HL-60/S4 (cell line): ENCODE results near the gene EPHB1.

Source experiments
- in situ Hi-C: fragments of 300-500 bp; cut with MboI; formaldehyde crosslinking; loops from 2 replicates; pipeline ENCODE4 v1.14.3; 2022; ENCODE audit warnings: low sequenced_read_pairs

EPHB1 gene

DNA sequence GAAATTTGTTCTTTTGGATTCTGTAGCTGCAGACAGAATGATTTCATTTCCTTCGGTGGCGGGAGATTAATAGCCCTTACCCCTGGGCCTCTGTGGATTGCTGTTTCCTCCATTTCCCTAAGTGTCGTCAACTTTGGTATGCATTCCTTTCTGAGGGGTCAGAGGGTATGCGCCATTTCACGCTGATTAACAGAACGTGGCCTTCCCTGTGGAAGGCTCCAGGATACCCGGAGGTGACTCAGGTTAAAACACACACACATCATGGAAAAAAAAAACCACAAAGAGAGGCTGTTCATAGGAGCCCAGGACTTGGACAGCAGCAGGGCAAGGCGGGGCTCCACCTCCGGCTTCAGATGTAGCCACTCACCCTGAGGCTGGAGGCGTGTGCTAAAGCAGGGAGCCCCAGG, 51.9 kb downstream of the EPHB1 start:
- in situ Hi-C loops = no loop called here

DNA sequence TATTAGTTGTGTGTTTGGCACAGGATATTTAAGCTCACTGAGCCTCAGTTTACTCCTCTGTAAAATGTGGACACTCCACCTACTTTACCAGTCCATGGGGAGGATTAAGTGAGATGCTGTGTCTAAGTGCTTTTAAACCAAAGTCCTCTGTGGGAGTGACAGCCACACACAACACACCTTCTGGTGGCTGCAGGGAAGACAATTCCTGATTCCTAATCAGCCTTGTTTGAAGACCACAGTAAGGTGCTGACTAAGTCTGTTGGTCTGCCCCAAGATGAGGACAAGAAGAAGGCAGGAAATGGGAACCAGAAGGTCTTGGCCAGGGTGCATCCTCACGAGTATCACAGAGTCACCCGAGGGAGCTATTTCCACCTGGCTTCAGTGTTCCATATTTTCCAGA, 52.3 kb downstream of the EPHB1 start:
- in situ Hi-C loops = no loop called here

- in situ Hi-C loops = no loop called here
Observed at GRCh38 chr3:134849561-134849960, 54.5 kb downstream of the EPHB1 start.

GRCh38 chr3:134850761-134851160, 55.7 kb downstream of the EPHB1 start:
- in situ Hi-C loops = no loop called here

- in situ Hi-C loops = no loop called here
Observed at GRCh38 chr3:134852132-134852531, 57.1 kb downstream of the EPHB1 start.

- in situ Hi-C loops = no loop called here
Observed at GRCh38 chr3:134852893-134853351, 57.9 kb downstream of the EPHB1 start.

GRCh38 chr3:134854254-134854653, 59.2 kb downstream of the EPHB1 start:
- in situ Hi-C loops = no loop called here

DNA sequence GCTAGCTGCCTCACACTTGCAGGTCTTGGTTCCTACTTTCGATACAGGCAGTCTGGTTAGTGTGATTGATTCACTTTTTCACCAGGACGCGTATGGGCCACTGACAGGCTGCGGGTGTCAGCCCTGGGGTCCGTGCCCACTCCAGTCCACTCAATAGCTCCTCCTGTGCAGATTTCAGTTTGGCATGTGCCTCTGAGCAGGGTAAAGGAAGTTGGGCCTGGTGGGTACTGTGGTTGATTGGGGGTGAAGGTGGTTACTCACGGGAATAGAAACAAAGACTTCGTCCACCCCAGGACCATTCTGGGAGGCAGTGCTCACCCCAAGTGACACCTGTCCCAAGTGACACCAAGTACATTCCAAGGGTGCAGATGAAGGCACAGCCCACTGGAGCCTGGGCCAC, 62.3 kb downstream of the EPHB1 start:
- in situ Hi-C loops = no loop called here

DNA sequence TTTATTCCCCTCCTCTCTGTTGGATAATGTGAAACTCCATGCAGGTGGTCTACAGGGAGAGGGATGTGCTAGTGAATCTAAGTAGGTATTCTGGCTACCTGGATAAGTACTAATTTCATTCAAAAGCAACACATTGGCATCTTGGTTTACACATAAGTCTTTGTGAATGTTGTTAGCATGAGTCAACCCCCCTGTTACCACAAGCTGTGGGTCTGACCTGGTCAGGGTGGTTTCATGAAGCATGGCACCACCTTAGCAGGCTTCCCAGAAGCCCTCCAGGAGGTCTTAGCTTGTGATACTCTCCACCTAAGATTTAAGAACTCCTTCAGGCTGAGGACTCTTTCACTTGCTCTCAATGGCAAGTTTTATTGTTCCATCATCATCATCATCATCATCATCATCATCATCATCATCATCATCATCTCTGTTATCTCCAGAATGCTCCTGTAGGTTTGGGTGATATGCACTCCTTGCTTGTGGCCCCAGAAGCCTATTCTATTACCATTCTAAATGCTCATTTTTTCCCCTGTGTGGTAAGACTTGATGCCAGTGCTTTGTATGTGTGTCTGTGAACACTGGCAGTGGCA, 62.8 kb downstream of the EPHB1 start:
- in situ Hi-C loops = no loop called here

DNA sequence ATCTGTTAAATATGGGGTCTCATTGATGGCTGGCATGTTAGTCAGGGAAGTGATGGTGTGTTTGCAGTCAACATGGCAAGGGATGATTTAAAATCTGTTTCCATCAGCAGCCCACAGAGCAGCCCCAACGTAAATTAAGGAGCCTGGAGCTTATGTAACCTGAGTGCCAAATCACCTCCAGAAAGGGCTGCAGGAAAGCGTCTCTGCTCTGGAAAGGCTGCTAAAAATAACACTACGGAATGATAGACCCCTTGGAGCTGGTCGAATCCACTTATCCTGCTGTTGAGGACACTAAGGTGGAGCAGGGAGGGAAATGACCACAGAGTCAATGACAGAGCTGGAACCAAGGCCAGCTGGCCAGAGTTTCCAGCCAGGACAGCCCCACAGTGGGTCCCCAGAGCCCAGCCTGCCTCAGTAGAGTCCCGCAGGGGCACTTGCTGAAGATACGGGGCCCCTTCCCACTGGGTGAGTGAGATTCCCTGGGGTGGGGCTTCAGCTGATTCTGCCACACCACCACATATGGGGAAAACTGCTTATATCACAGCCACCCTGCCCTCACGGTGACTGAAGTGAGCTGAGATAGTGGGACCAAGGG, 63.5 kb downstream of the EPHB1 start:
- in situ Hi-C loops = no loop called here

GRCh38 chr3:134859341-134859740, 64.3 kb downstream of the EPHB1 start:
- in situ Hi-C loops = no loop called here

- in situ Hi-C loops = no loop called here
Observed at GRCh38 chr3:134860141-134860540, 65.1 kb downstream of the EPHB1 start.

DNA sequence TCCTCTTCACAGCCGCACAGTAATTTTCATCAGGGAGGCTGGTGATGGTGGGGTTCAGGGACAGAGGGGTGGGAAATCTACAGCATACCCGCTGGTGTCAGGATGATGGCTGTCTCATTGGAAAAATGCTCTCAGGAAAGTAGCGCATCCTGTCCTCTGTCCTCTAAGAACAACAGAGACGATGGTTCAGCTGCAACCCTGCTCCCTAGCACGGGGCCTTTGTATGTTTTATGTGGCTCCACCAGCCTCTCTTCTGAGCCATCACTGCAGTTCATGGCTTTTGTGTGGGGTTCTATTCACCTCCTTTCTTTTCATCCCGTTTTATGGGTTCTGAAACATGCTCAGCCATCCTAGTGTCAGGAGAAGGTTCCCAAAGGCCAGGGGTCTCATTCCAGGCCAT, 68.9 kb downstream of the EPHB1 start:
- in situ Hi-C loops = no loop called here

DNA sequence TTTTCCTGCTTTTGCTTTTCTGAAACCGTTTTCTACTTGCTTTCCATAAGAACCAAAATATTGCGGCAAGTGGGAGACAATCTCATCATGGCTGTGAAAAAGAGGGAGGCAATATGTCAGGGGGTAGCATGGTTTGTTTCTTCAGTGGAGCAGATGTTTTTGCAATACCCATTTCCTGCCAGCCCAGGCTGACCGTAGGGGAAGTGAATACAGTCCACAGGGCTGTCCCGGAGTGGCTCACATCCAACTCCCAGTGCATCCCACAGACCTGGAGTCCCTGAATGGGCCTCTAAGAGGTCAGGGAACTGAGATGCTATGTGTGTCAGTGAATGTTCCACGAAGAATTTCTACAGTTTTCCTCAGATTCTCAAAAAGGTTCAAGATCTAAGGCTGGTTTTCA, 69.6 kb downstream of the EPHB1 start:
- in situ Hi-C loops = no loop called here

GRCh38 chr3:134867277-134867676, 72.2 kb downstream of the EPHB1 start:
- in situ Hi-C loops = no loop called here

DNA sequence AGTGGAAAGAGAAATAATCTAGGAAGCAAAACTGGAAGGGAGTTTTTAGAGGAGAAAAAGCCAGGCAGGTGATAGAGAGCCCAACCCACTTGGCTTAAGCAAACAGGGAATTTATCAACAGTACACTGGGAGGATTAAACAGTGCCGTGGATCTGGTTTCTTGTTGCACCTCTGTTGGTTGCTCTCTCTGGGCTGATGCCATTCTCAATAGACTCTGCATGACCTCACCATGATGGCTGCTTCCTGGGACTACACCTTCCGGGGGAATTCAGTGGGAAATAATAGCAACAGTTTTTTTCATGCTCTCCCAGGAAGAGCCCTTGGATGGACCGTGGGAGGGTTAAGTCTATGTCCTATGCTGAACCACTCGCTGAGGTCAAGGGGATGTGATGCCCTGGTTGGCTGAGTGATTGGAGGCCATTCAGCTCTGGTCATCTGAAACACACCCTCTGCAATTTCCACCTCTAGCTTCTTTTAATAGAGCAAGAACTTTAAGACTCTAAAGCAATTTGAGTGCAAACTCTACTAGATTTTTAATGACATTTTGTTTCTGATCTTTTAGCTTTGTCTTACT, 74.2 kb downstream of the EPHB1 start:
- in situ Hi-C loops = no loop called here

DNA sequence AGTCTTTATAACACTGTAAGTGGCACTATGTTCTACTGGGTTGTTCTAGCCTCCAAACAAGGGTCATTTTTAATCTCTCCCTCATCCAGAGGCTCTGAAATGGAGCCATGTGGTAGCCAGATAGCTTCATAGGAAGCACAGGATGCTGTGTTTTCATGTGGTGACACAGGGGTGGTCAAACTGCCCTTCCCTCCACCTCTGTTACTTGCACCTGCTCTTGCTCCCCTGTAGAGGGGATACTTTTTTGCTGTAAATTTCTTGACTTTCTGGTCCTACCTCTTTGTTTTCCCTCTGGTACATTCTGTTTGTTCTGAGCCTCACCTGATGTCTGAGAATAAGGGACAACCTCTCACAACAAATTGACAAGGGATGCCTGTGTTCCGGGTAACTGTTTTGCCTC, 76.8 kb downstream of the EPHB1 start:
- in situ Hi-C loops = no loop called here

GRCh38 chr3:134872440-134873388, 77.7 kb downstream of the EPHB1 start:
- in situ Hi-C loops = no loop called here

- in situ Hi-C loops = no loop called here
Observed at GRCh38 chr3:134873789-134874188, 78.7 kb downstream of the EPHB1 start.

- in situ Hi-C loops = no loop called here
Observed at GRCh38 chr3:134874737-134875413, 79.8 kb downstream of the EPHB1 start.

DNA sequence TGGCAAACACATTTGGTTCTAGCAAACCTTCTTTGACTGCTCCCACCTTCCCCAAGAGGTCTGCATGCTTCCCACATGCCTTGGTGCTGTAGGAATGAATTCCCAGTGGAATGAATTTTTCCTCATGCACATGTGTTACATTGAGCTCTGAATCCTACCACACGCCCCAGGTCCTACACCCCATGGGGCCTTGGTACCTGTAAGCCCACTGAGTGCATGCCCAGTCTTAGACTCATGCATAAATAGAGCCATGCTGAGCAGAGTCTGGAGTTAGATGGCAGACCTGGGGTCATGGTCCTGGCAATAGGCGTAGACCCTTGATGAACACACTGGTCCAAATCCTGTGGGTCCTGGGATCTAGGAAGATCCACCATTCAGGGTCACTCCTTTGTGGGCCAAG, 81.8 kb downstream of the EPHB1 start:
- in situ Hi-C loops = no loop called here
